Activated CD4-positive, alpha-beta T cell treated with anti-CD3 and anti-CD28 coated beads, Interleukin-2, amount 10 ng/mL, durations not matched to agents 24 days and 14 days (primary cell): ENCODE data around the gene FHL1. TPM values are rescaled to one million over a fixed set of nuclear protein-coding genes. Genes with fewer than 3 reads are reported as not detected.
A peak's percentile ranks its signal among the peaks of the same experiment; 100 is the strongest.

Source experiments
- DNase-seq: peaks from one replicate; pipeline ENCODE4 v3.0.0; 2022
- H3K27ac Mint-ChIP-seq: one replicate; pipeline ENCODE4 v1.8.0; 2022; ENCODE audit warnings: mild to moderate bottlenecking, mixed read lengths
- H3K27me3 Mint-ChIP-seq: one replicate; pipeline ENCODE4 v1.8.0; 2022; ENCODE audit warnings: mixed read lengths
- H3K36me3 Mint-ChIP-seq: one replicate; pipeline ENCODE4 v1.8.0; 2022; ENCODE audit warnings: low read depth, mild to moderate bottlenecking, mixed read lengths
- H3K4me1 Mint-ChIP-seq: one replicate; pipeline ENCODE4 v1.8.0; 2021; ENCODE audit warnings: mixed read lengths
- H3K4me3 Mint-ChIP-seq: one replicate; pipeline ENCODE4 v1.8.0; 2022; ENCODE audit warnings: mild to moderate bottlenecking, moderate library complexity, mixed read lengths
- H3K9me3 Mint-ChIP-seq: one replicate; pipeline ENCODE4 v1.8.0; 2021; ENCODE audit warnings: mixed read lengths
- intact Hi-C: fragments of 100-400 bp; cut with micrococcal nuclease; formaldehyde crosslinking; loops from one replicate; pipeline ENCODE4 v1.15.1; 2023
- total RNA-seq: library from RNA; stranded (reverse); gene quantifications from 2 replicates; pipeline ENCODE4 v1.2.3, GENCODE V29; 2022

FHL1 gene
- total RNA-seq, 1 donor from 2014 or later = 15.2 TPM

GRCh38 chrX:136210806-136211205 is 63.5 kb downstream of the FHL1 start:
- DNase-seq = no peak
- Mint-ChIP-seq H3K27ac (no peak overlapping the region), H3K27me3 (no peaks in the 10 kb centered on the region), H3K9me3 (no peaks in the 10 kb centered on the region), H3K4me3 (no peak overlapping the region), H3K4me1 (no peaks in the 10 kb centered on the region), H3K36me3 (peaks cover 8% of the 10 kb centered on the region)
- intact Hi-C loops = no loop called here

- Mint-ChIP-seq H3K9me3 (no peaks in the 10 kb centered on the region), H3K27me3 (no peaks in the 10 kb centered on the region), H3K27ac (no peak overlapping the region), H3K4me1 (no peaks in the 10 kb centered on the region), H3K36me3 (peaks cover 8% of the 10 kb centered on the region), H3K4me3 (no peak overlapping the region)
- DNase-seq = no peak
- intact Hi-C loops = no loop called here
Measured at GRCh38 chrX:136211766-136212556, 64.6 kb downstream of the FHL1 start.

GRCh38 chrX:136212557-136213111 is 65.3 kb downstream of the FHL1 start:
- no peak overlapping the region for H3K27ac Mint-ChIP-seq
- peaks cover 8% of the 10 kb centered on the region for H3K36me3 Mint-ChIP-seq
- no peak overlapping the region for H3K4me3 Mint-ChIP-seq
- no peaks in the 10 kb centered on the region for H3K4me1 Mint-ChIP-seq
- intact Hi-C loops = no loop called here
- H3K9me3 Mint-ChIP-seq = no peaks in the 10 kb centered on the region
- H3K27me3 Mint-ChIP-seq = no peaks in the 10 kb centered on the region
- DNase-seq = no peak

GRCh38 chrX:136214551-136214950 is 67.2 kb downstream of the FHL1 start:
- no peak for DNase-seq
- no peak overlapping the region for H3K27ac Mint-ChIP-seq
- H3K27me3 Mint-ChIP-seq = no peaks in the 10 kb centered on the region
- intact Hi-C loops = no loop called here
- H3K4me1 Mint-ChIP-seq = peaks cover 5% of the 10 kb centered on the region
- H3K9me3 Mint-ChIP-seq = no peaks in the 10 kb centered on the region
- no peak overlapping the region for H3K4me3 Mint-ChIP-seq
- H3K36me3 Mint-ChIP-seq = peaks cover 15% of the 10 kb centered on the region

- Mint-ChIP-seq H3K9me3 (no peaks in the 10 kb centered on the region), H3K36me3 (peaks cover 14% of the 10 kb centered on the region), H3K27ac (no peak overlapping the region), H3K27me3 (no peaks in the 10 kb centered on the region), H3K4me3 (no peak overlapping the region), H3K4me1 (peaks cover 5% of the 10 kb centered on the region)
- no peak for DNase-seq
- intact Hi-C loops = no loop called here
Measured at GRCh38 chrX:136215559-136215958, 68.2 kb downstream of the FHL1 start.

- H3K4me3 Mint-ChIP-seq = no peak overlapping the region
- no peak for DNase-seq
- H3K27ac Mint-ChIP-seq = no peak overlapping the region
- peaks cover 9% of the 10 kb centered on the region for H3K4me1 Mint-ChIP-seq
- no peaks in the 10 kb centered on the region for H3K9me3 Mint-ChIP-seq
- intact Hi-C loops = no loop called here
- H3K36me3 Mint-ChIP-seq = peaks cover 35% of the 10 kb centered on the region
- H3K27me3 Mint-ChIP-seq = no peaks in the 10 kb centered on the region
Measured at GRCh38 chrX:136219893-136220292, 72.6 kb downstream of the FHL1 start.

GRCh38 chrX:136220540-136220939 is 73.2 kb downstream of the FHL1 start:
- intact Hi-C loops = no loop called here
- Mint-ChIP-seq H3K9me3 (no peaks in the 10 kb centered on the region), H3K27me3 (no peaks in the 10 kb centered on the region), H3K27ac (no peak overlapping the region), H3K4me1 (peaks cover 9% of the 10 kb centered on the region), H3K36me3 (peaks cover 39% of the 10 kb centered on the region), H3K4me3 (no peak overlapping the region)
- no peak for DNase-seq

GRCh38 chrX:136220951-136221350 is 73.6 kb downstream of the FHL1 start:
- H3K27me3 Mint-ChIP-seq = no peaks in the 10 kb centered on the region
- H3K9me3 Mint-ChIP-seq = no peaks in the 10 kb centered on the region
- H3K4me3 Mint-ChIP-seq = no peak overlapping the region
- no peak overlapping the region for H3K27ac Mint-ChIP-seq
- intact Hi-C loops = no loop called here
- H3K4me1 Mint-ChIP-seq = peaks cover 9% of the 10 kb centered on the region
- peaks cover 42% of the 10 kb centered on the region for H3K36me3 Mint-ChIP-seq
- peak; percentile 9 for DNase-seq

- Mint-ChIP-seq H3K9me3 (no peaks in the 10 kb centered on the region), H3K27me3 (no peaks in the 10 kb centered on the region), H3K27ac (peak overlapping the region; percentile 13), H3K4me1 (peaks cover 9% of the 10 kb centered on the region), H3K4me3 (no peak overlapping the region), H3K36me3 (peaks cover 48% of the 10 kb centered on the region)
- intact Hi-C loops = no loop called here
- DNase-seq = no peak
Measured at GRCh38 chrX:136221851-136222513, 74.6 kb downstream of the FHL1 start.

GRCh38 chrX:136227074-136227473 is 79.7 kb downstream of the FHL1 start:
- peaks cover 53% of the 10 kb centered on the region for H3K36me3 Mint-ChIP-seq
- peaks cover 20% of the 10 kb centered on the region for H3K4me1 Mint-ChIP-seq
- DNase-seq = no peak
- H3K27me3 Mint-ChIP-seq = no peaks in the 10 kb centered on the region
- no peak overlapping the region for H3K27ac Mint-ChIP-seq
- no peaks in the 10 kb centered on the region for H3K9me3 Mint-ChIP-seq
- intact Hi-C loops = loop anchor here (5.0 kb wide), 1 partner anchor 40 kb away; no protein-coding TSS in a partner anchor
- no peak overlapping the region for H3K4me3 Mint-ChIP-seq

GRCh38 chrX:136227948-136228838 is 80.9 kb downstream of the FHL1 start:
- intact Hi-C loops = loop anchor here (5.0 kb wide), 1 partner anchor 39 kb away; no protein-coding TSS in a partner anchor
- Mint-ChIP-seq H3K27ac (peak overlapping the region; percentile 48), H3K27me3 (no peaks in the 10 kb centered on the region), H3K36me3 (peaks cover 50% of the 10 kb centered on the region), H3K9me3 (no peaks in the 10 kb centered on the region), H3K4me1 (peaks cover 20% of the 10 kb centered on the region), H3K4me3 (peak overlapping the region; percentile 36)
- DNase-seq = peak; percentile 64

- no peaks in the 10 kb centered on the region for H3K9me3 Mint-ChIP-seq
- no peaks in the 10 kb centered on the region for H3K27me3 Mint-ChIP-seq
- peak overlapping the region; percentile 32 for H3K4me3 Mint-ChIP-seq
- intact Hi-C loops = loop anchor here (5.0 kb wide), 1 partner anchor 38 kb away; no protein-coding TSS in a partner anchor
- no peak for DNase-seq
- peaks cover 49% of the 10 kb centered on the region for H3K36me3 Mint-ChIP-seq
- H3K27ac Mint-ChIP-seq = no peak overlapping the region
- peaks cover 20% of the 10 kb centered on the region for H3K4me1 Mint-ChIP-seq
Measured at GRCh38 chrX:136228839-136229207, 81.5 kb downstream of the FHL1 start.

GRCh38 chrX:136237074-136237473 is 89.7 kb downstream of the FHL1 start:
- Mint-ChIP-seq H3K27me3 (no peaks in the 10 kb centered on the region), H3K9me3 (no peaks in the 10 kb centered on the region), H3K27ac (no peak overlapping the region), H3K36me3 (peaks cover 44% of the 10 kb centered on the region), H3K4me1 (peaks cover 2% of the 10 kb centered on the region), H3K4me3 (no peak overlapping the region)
- intact Hi-C loops = no loop called here
- DNase-seq = no peak
